GM19397 (cell line): ENCODE data around the gene JMJD1C.

ENCODE experiments used
- ATAC-seq: cut with Tn5 transposase; IDR thresholded peaks from one replicate; pipeline ENCODE4 v1.9.1; 2021; ENCODE audit warnings: mild to moderate bottlenecking, moderate library complexity; ENCODE audit not compliant: unreplicated experiment

JMJD1C gene

GRCh38 chr10:63146503-63146902 is 319.3 kb downstream of the JMJD1C start:
- ATAC-seq: no peak

- ATAC-seq: no peak
These were observed 320.0 kb downstream of the JMJD1C start for GRCh38 chr10:63145782-63146181.

GRCh38 chr10:63143987-63144386 is 321.8 kb downstream of the JMJD1C start:
- no peak for ATAC-seq

GRCh38 chr10:63142136-63142535 is 323.6 kb downstream of the JMJD1C start:
- ATAC-seq: no peak

GRCh38 chr10:63140077-63140476 is 325.7 kb downstream of the JMJD1C start:
- no peak for ATAC-seq

GRCh38 chr10:63137306-63137705 is 328.5 kb downstream of the JMJD1C start:
- ATAC-seq: no peak

GRCh38 chr10:63133821-63134557 is 331.8 kb downstream of the JMJD1C start:
- ATAC-seq: no peak

- ATAC-seq: peak; percentile 97
These were observed 332.5 kb downstream of the JMJD1C start, which contains the start of gene NRBF2 for GRCh38 chr10:63133056-63133820. Gene NRBF2, plus strand, starts transcription at chr10:63133328. Its CDS starts 143 bp downstream, at chr10:63133471.

GRCh38 chr10:63132651-63133055 is 333.1 kb downstream of the JMJD1C start:
- no peak for ATAC-seq

GRCh38 chr10:63129888-63130287 is 335.9 kb downstream of the JMJD1C start:
- ATAC-seq: no peak

GRCh38 chr10:63128443-63128842 is 337.3 kb downstream of the JMJD1C start:
- no peak for ATAC-seq

- no peak for ATAC-seq
These were observed 340.3 kb downstream of the JMJD1C start for GRCh38 chr10:63125459-63125858.

- ATAC-seq: no peak
These were observed 341.9 kb downstream of the JMJD1C start for GRCh38 chr10:63123727-63124362.

- ATAC-seq: no peak
These were observed 345.2 kb downstream of the JMJD1C start for GRCh38 chr10:63120554-63120953.

- no peak for ATAC-seq
These were observed 346.7 kb downstream of the JMJD1C start for GRCh38 chr10:63119041-63119440.
